IMR-90 (cell line): ENCODE data around the gene MTRFR.

Experiments
- CEBPB ChIP-seq: IDR thresholded peaks from 2 replicates; pipeline ENCODE4 v1.6.1; 2012; ENCODE audit warnings: low read depth, low read length, improper control_type of control experiment
- CHD1 ChIP-seq: IDR thresholded peaks from 2 replicates; pipeline ENCODE4 v1.6.1; 2012; ENCODE audit warnings: low read depth, low read length, improper control_type of control experiment
- FOS ChIP-seq: fragments of 150-350 bp; IDR thresholded peaks from 2 replicates; pipeline ENCODE4 v1.6.1; 2016; ENCODE audit warnings: low read depth, low read length
- MAZ ChIP-seq: IDR thresholded peaks from 2 replicates; pipeline ENCODE4 v1.6.1; 2012; ENCODE audit warnings: low read depth, mild to moderate bottlenecking, low read length, improper control_type of control experiment, moderate library complexity, borderline replicate concordance
- MXI1 ChIP-seq: IDR thresholded peaks from 2 replicates; pipeline ENCODE4 v1.6.1; 2012; ENCODE audit warnings: low read depth, mild to moderate bottlenecking, low read length, moderate library complexity, borderline replicate concordance
- NFE2L2 ChIP-seq: fragments of 150-350 bp; IDR thresholded peaks from 2 replicates; pipeline ENCODE4 v1.6.1; 2016; ENCODE audit warnings: low read depth, mild to moderate bottlenecking, low read length
- POLR2A ChIP-seq: IDR thresholded peaks from 2 replicates; pipeline ENCODE4 v1.6.1; 2012; ENCODE audit warnings: mild to moderate bottlenecking, low read depth, low read length
- RAD21 ChIP-seq: IDR thresholded peaks from 2 replicates; pipeline ENCODE4 v1.6.1; 2012; ENCODE audit warnings: low read length, improper control_type of control experiment
- RCOR1 ChIP-seq: IDR thresholded peaks from 2 replicates; pipeline ENCODE4 v1.6.1; 2012; ENCODE audit warnings: mild to moderate bottlenecking, low read length, improper control_type of control experiment; ENCODE audit not compliant: insufficient replicate concordance
- RFX5 ChIP-seq: IDR thresholded peaks from 2 replicates; pipeline ENCODE4 v1.8.0; 2012; ENCODE audit warnings: low read depth, mild to moderate bottlenecking, low read length, moderate library complexity
- SMC3 ChIP-seq: fragments of 150-350 bp; IDR thresholded peaks from 2 replicates; pipeline ENCODE4 v1.6.1; 2016; ENCODE audit warnings: low read depth, mild to moderate bottlenecking, antibody characterized with exemption, low read length, moderate library complexity
- USF2 ChIP-seq: fragments of 150-350 bp; IDR thresholded peaks from 2 replicates; pipeline ENCODE4 v1.6.1; 2017; ENCODE audit warnings: mild to moderate bottlenecking, antibody characterized with exemption, low read length, low read depth
- TF ChIP-seq, protein P1 (sequence below): conservative IDR thresholded peaks from 2 replicates; pipeline ENCODE4 v1.5.1; 2012; ENCODE audit warnings: mild to moderate bottlenecking, low read depth, low read length, improper control_type of control experiment

DNA sequence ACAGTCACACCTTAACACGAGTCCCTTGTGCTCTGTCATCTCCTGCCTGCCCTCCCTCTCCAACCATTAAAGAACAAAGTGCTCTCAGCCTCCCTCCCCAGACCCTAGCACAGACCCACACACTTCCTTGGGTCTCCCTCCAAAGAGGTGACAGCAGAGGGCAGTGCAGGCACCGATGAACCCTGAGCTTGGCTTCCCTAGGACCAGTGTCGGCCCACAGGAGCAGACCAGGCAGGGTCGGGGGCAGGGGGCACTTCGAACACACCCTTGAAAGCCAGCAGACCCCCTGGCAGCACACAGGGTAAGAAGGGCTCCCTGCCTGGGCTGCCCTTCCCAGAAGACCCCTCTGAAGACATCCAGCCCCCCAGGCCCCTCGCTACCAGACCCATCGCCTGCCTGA is 31.4 kb downstream of the MTRFR start:
- TF ChIP-seq RAD21 (no peak), CEBPB (no peak), POLR2A (no peak), MAZ (no peak), FOS (no peak), NFE2L2 (no peak), SMC3 (no peak), RCOR1 (no peak), RFX5 (no peak), CHD1 (no peak), USF2 (no peak), MXI1 (no peak)
- TF ChIP-seq, protein P1, sequence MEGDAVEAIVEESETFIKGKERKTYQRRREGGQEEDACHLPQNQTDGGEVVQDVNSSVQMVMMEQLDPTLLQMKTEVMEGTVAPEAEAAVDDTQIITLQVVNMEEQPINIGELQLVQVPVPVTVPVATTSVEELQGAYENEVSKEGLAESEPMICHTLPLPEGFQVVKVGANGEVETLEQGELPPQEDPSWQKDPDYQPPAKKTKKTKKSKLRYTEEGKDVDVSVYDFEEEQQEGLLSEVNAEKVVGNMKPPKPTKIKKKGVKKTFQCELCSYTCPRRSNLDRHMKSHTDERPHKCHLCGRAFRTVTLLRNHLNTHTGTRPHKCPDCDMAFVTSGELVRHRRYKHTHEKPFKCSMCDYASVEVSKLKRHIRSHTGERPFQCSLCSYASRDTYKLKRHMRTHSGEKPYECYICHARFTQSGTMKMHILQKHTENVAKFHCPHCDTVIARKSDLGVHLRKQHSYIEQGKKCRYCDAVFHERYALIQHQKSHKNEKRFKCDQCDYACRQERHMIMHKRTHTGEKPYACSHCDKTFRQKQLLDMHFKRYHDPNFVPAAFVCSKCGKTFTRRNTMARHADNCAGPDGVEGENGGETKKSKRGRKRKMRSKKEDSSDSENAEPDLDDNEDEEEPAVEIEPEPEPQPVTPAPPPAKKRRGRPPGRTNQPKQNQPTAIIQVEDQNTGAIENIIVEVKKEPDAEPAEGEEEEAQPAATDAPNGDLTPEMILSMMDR, result no peak
